HK-2 (cell line): ENCODE measurements around the gene CDK5R2.
"Not testable (repeated sequence)": the region's sequence is repeated elsewhere in the genome, so short reads cannot be mapped to it uniquely, and the experiment has no call there.

Experiments used
- DNase-seq: peaks from one replicate; pipeline ENCODE4 v3.0.0-alpha.2; 2018; ENCODE audit not compliant: unreplicated experiment

The CDK5R2 gene

DNA sequence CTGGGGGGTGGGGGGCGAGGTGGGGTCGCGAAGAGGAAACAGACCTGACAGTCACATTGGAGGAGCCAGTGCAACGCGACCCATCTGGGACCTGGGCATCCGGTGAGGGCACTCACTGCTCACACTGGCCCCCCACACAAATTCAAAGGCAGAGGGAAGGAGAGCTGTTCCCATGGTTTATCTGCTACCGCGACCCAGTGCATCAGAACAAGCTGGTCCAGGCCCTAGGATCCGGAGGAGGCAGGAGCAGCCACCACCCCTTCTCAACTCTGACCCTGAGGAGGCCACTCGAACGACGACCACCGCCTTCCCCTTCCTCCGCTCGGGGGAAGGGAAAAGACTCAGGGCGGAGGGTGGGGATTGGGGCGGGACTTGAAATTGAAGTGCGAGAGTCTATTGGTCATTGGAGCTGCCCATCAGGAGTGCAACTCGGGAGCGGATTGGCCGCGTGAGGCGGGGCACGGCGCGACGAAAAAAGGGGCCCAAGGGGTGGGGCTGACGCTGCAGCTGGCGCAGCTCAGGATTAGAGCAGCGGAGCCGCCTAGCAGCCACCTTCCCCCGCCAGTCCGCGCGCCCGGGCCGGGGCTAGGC is at the start of gene CDK5R2:
Gene CDK5R2 (plus strand): TSS at position 526 of the 591 bp plus-strand sequence. CDS start 155 bp downstream, outside the sequence.
- peak; percentile 75 for DNase-seq

DNA sequence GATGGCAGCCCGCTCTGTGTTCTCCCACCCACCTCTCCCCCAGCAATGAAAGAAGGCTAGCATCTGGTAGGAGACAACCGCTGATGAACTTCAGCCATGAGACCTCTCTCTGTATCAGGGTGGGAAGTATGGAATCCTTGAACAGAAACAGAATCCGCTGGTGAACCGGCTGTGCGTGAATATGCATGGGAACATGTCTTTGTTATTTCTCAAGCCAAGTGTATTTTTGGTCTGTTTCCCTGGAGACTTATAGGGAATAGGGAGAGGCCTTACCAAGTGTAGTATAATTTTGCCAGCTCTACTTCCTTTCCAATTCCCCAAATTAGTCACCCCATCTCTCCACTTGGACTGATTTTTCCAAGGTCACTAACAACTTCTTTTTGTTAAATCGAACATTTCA is 48.7 kb upstream of the CDK5R2 start:
- DNase-seq, result no peak

- DNase-seq, result no peak
These were observed 39.0 kb upstream of the CDK5R2 start for GRCh38 chr2:218920504-218920903.

DNA sequence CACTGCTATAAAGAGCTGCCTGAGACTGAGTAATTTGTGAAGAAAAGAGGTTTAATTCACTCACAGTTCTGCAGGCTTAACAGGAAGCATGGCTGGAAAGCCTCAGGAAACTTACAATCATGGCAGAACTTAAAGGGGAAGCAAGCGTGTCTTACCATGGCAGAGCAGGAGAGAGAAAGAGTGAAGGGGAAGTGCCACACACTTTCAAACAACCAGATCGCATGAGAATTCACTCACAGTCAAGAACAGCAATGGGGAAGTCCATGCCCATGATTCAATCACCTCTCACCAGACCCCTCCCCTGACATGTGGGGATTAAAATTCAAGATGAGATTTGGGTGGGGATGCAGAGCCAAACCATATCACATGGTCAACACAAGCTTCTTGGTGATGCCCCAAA is 34.7 kb upstream of the CDK5R2 start:
- no peak for DNase-seq

GRCh38 chr2:218925434-218925833 is 34.0 kb upstream of the CDK5R2 start:
- no peak for DNase-seq

- no peak for DNase-seq
These were observed 32.0 kb upstream of the CDK5R2 start for GRCh38 chr2:218927422-218927821.

DNA sequence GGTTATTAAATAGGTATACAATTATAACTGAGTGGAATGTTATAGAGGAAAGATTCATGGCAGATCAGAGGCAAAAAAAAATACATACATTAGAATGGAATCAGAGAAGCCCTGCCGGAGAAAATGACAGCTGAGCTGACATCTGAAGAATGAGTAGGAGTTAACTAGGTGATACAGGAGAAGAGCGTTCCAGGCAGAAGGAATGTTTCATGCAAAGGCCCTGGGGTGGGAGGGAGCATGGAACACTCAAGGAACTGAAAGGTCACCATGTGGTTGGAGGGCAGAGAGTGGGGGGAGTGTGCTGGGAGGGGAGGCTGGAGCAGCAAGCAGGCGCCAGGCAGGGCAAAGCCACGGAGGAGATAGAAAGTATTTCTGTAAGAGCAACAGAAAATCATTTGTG is 31.6 kb upstream of the CDK5R2 start:
- no peak for DNase-seq

DNA sequence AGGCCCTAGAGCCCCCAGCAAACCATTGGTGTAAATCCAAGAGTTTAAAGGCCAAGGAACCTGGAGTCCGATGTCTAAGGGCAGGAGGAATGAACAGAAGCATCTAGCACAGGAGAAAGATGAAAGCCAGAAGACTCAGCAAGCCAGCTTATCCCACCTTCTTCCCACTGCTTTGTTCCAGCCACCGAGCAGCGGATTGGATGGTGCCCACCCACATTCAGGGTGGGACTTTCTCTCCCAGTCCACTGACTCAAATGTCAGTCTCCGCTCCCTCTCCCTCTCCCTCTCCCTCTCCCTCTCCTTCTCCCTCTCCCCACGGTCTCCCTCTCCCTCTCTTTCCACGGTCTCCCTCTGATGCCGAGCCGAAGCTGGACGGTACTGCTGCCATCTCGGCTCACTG is 29.0 kb upstream of the CDK5R2 start:
- not testable (repeated sequence) for DNase-seq

DNA sequence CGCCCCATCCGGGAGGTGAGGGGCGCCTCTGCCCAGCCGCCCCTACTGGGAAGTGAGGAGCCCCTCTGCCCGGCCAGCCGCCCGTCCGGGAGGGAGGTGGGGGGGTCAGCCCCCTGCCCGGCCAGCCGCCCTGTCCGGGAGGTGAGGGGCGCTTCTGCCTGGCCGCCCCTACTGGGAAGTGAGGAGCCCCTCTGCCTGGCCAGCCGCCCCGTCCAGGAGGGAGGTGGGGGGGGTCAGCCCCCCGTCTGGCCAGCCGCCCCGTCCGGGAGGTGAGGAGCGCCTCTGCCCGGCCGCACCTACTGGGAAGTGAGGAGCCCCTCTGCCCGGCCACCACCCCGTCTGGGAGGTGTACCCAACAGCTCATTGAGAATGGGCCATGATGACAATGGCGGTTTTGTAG is 27.7 kb upstream of the CDK5R2 start:
- DNase-seq, result not testable (repeated sequence)

GRCh38 chr2:218944759-218945404 is 14.6 kb upstream of the CDK5R2 start:
- DNase-seq, result no peak

DNA sequence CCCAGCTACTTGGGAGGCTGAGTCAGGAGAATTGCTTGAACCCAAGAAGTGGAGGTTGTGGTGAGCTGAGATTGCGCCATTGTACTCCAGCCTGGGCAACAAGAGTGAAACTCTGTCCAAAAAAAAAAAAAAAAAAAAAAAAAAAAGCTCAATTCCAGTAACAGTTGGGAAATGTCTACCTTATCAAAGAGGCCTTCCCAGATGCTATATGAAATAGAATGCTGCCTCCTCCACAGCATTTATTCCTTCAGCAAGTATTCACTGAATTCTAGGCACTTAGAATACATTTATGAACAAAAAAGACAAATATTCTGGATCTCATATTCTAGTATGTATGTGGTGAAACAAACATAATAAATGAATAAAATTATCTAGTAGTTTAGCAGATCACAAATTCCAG is 12.8 kb upstream of the CDK5R2 start:
- DNase-seq, result no peak

DNA sequence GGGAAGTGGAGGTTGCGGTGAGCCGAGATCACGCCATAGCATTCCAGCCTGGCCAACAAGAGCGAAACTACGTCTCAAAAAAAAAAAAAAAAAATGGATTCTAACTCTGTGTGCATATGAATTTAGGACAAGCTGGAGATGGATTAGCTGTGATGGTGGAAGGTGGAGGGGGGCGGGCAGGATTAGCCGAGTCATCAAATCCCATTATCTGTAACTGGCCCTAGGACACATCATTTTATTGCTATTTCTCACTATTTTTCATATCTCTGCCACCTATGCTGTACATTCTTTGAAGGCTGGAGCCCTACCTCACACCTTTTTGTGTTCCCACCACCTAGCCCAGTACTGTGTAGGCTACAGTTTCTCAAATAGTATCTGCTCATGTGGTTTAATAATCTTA is 7.3 kb upstream of the CDK5R2 start:
- DNase-seq, result no peak

- DNase-seq, result no peak
These were observed 6.0 kb upstream of the CDK5R2 start for GRCh38 chr2:218953366-218953954.

- no peak for DNase-seq
These were observed 4.7 kb upstream of the CDK5R2 start for GRCh38 chr2:218954541-218955300.

DNA sequence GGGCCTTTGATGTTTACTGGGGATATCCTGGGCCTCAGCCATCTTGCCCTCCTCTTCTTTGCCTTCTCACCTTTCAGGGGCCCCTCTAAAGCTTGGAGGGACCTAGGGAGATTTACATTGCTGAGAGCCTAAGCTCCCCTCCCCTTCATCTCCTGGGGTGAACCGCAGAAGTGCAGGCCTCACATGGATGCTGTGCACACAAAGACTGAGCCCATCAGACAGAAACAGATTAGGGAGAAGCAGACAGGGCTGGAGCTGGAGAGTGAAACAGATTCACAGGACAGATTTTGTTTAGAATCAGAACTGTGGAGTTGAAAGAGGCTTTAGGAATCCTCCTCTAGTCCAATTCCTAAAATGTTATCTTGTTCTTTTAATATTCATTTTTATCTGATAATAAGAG is 3.4 kb upstream of the CDK5R2 start:
- DNase-seq, result no peak

- no peak for DNase-seq
These were observed 1.8 kb upstream of the CDK5R2 start for GRCh38 chr2:218957671-218958070.

GRCh38 chr2:218958276-218958675 is 1.2 kb upstream of the CDK5R2 start:
- DNase-seq, result no peak

- DNase-seq, result no peak
These were observed 369 bp downstream of the CDK5R2 start for GRCh38 chr2:218959761-218960308.

GRCh38 chr2:218960309-218961165 is 1.1 kb downstream of the CDK5R2 start:
- no peak for DNase-seq

DNA sequence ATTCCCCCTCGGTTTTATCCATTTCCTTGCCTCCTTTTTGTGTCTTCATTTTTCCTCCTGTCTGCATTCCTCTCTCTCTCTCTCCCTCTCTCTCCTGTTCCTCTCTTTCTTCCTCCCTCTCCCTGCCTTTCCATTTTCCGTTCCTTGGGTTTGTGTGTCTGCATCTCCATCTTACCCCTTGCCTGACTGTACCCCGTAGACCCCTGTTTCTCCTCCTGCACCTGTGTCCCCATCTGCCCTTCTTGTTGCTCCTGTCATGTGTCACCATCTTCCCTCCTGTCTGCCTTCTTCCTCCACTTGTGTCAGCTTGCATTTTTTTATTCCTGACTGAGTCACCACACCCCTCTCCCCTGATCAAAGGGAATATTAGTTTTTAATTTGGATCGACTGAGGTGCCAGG is 1.8 kb downstream of the CDK5R2 start:
- no peak for DNase-seq
